NCI-H2227 (cell line): ENCODE measurements around the gene ADAD2.

Source experiments
- DNase-seq: peaks from one replicate; lab custom pipeline; 2025; ENCODE audit not compliant: unreplicated experiment; lab: John Stamatoyannopoulos, UW

Gene ADAD2

DNA sequence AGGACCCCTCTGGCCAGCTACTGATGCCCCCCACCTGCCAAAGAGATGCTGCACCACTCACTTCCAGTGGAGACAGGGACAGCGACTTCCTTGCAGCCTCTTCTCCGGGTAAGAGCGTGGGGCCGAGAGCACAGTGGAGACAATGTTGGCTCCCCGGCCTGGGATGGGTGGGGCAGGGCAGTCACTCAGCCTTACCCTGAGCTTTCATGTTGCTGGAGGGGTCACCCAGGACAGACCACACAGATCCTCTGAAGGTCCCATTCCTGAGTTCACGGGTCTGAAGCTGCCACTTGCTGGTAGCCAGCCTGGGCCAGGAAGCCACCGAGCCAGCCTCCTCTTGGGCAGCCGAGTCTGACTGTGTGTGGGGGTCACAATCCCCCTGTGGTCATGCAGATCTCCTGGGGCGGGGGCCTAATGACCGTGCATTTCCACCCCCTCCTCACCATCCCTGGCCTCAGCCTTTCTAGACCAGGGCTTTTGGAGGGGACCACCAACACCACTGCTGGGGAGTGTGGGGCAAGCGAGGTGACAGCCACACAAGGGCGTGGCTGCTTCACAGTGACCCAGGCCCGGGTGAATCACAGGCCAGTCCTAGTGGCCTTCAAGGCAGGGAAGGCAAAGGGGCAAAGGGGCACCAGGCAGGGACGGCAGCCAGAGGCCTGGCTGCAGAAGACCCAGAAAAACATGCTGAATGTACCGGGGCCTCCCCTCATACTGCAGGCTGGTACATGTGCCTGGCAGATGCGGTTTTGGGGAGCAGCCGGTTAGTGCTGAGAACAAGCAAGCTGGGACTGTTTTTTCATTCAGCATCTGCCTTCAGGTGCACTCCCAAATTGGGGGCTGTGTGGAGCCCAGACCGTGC lies 14.5 kb upstream of the ADAD2 start:
- DNase-seq, result no peak

DNA sequence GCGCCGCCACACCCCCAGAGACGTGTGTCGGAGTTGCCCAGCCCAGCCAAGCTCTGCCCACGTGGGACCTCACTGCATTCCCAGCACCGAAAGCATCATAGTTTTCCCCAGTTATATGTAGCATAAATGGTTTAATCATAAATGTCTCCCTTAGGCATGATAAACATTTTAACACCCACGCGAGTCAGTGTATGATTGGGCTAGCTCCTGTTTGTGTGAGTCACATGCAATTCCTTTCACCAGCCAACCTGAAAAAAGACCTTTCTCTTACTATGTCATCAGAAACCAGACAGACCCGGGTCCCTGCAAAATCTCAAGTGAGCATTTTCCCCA lies 13.2 kb upstream of the ADAD2 start:
- DNase-seq, result no peak

DNA sequence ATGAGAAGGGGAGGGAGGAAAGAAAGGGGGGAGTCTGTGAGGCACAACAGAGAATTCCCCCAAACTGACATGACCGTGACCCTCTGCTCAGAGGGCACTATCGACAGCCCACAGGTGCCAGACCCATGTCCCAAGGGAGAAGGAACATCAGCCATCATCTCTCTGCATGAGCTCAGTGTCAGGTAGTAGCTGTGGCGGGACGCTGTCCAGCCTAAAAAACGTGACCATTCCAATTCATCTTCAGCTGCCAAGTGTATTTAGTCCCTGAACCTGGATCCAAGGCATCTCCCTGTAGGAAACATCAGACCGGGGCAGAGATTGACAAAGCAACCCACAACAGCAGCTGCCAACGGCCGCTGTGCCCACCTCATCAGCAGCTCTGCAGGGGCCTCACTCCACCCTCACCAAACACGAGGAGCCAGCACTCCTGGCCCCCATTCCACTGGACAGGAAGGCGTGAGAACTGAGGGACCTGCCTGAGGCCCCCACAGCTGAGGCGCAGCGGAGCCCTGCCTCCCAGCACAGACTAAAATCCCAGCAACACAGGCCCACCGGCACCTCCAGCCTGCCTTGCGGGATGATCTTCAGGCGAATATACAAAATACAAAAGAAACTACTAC lies 12.7 kb upstream of the ADAD2 start:
- DNase-seq, result no peak

DNA sequence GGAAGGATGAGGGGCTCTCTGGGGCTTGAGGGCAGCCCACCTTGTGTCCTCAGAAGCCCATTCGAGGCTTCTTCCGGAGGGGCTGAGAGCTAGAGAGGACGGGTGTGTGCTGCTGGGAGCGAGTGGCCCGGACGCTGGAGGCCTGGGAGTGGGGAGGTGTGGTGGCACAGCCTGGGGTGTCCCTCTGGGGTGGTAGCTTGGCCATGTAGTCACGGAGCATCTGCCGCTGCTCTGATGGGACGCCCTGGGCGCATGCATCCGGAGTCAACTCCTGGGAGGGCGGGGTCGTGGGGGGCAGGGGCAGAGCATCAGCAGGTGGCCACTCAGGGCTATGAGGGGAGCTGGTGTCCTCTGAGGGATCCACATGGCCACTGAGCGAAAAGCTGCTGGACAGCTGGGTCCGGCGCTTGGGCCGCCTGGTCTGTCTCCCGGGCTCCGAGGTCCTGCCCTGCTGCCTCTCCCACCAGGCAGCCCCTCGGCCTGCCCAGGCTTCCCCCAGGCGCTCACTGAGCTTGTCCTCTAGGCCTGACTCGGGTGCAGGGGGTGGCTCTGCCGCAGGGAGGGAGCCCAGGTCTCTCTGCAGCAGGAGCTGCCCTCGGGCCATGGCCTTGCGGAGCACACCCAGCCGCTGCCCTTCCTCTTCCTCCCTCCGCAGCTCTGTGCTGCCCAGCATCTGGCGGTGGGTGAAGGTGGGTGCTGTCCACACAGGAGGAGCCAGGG lies 11.9 kb upstream of the ADAD2 start:
- no peak for DNase-seq

DNA sequence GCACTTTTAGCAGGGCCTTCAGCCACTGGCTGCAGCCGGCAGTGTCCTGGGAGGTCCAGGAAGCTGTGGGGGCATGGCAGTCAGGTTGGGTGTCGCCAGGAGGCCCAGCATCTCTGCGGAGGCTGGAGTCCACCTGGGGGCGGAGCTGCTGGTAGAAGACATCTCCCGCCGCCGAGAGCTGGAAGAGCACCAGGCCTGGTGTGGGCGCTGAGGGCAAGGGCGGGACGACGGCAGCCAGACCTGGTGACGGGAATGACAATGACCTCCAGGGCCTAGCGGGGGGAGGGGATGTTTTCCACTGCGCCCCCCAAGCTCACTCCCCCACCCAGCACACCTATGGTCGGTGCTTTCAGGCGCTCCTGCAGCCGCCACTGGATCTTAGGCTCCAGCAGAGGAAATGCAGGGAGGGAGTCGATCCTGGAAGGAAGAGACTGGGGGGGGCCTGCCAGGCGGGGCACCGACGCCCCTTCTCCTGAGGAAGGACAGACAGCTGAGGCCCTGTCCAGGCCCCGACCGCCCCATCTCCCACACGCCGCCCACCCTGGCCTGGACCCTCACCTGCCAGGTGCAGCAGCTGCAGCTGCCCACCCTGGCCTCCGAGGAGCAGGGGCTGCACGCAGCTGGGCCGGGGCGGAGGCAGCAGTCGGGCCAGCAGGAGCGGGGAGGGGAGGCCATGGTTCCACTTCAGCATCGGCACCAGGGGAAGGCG lies 11.2 kb upstream of the ADAD2 start:
- no peak for DNase-seq

DNA sequence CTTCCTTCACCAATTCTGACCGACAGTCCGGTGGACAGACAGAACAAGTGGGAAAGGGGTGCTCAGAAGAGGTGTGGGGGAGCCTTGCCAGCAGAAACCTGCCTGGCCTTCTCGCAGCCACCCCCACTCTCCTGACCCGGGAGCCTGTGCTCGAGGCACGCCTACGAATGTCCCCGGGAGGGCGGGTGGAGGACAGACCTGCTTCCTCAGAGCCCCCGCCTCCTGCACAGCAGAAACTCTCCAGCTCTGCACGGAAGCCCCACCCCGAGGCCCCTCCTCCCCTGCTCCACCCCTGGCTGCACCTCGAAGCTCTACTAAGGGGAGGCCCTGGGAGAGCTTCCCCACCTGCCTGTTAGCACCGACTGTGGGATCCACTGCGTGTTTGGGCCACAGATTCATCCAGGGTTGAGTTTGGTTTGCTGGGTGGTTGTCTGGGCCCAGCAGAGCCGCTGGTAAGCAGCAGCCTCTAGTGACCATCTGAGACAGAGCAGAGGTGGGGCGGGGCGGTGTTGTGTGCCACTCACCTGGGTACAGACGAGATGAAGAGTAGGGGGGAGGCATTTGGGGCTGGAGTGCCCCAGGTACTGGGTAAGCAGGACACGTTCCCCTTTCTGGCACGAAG lies 10.3 kb upstream of the ADAD2 start:
- DNase-seq, result no peak

DNA sequence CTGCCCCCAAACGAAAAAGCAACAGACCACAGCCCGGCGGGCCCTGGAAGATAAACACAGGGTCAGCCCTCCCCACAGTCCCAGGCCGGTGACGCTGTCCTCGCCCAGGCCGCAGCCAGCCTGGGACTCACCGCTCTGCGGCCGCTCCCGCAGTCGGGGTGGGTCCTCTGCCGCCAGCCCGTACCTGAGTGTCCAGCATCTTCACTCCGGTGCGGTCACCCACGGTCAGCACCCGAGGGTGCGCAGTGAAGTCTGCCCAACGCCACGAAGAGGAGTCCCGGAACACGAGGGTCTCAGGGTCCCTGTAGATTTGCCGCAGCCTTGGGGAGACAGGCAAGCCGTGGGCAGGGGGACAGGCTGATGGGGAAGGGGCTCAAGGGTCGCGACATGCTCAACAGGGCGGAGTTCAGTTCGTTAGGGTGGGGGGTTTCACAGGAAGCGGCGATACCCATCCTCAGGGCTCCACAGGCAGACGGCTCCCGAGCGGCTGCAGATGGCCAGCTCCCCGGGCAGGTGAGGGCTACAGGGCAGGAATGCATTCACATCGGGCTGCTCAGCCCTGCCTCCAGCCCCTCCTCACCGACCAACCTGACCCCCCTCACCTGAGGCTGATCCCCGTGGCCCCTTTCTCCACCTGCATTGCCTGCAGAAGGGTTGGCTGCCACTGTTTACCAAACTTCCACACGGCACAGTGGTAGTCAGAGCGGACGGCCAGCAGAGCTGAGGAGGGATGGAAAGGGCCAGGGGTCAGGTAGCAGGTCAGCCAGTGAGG lies 9.6 kb upstream of the ADAD2 start:
- DNase-seq, result no peak

DNA sequence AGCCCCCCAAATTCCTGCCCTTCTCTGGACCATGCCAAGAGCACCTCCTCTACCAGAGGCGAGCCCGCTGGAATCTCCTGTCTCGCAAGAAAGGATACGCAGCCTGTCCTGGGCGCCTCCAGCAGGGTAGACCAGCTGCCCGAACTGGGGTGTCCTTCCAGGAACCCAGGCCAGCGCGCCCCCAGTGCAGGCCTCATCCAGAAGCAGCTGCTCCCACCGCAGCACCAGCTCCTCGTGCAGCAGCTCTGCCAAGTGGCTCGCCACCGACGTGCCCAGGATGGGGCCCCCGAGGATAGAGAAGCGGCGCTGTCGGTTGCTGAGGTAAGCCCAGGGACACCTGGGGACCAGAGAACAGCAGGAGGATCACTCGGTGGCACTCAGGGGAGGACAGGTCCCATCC lies 8.9 kb upstream of the ADAD2 start:
- no peak for DNase-seq

DNA sequence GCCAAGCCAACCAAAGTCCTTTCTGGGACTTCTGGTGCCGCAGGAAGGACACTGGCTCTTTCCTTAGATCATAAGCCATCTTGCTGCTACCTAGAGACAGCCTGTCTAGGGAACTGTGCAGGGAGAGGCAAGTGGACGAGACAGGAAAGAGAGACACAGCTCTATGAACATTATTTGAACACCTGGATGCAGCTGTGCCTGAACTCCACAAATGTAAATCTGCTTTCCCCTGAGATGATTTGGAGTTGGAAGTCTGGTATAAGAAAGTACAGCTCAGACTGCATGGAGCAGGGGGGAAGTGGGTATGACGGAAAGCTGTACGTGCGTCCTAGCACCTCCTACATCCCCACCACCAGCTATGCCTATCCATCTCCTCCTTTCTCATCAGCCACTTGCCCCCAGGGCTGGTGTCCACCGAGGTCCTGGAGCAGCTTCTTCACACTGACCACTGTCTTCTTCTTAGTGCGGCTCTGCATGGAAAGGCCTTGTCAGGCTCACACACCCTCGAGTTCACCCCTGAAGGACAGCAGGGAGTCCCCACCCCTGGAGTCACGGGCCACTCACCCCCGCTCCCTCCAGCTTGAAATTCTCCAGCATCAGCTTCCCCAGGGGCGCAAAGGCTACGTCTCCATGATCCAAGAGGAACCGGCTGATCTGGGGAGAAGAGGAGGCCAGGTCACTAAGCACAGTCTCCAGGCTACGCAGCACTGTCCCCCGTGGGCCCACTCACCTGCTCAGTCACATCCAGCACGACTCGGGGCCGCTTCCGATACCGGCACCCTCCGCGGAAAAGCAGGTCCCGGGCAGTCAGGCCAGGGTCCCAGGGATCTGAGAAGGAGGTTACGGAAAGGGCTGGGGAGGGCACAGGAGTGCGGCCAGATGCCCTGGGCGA lies 8.0 kb upstream of the ADAD2 start:
- DNase-seq, result no peak

DNA sequence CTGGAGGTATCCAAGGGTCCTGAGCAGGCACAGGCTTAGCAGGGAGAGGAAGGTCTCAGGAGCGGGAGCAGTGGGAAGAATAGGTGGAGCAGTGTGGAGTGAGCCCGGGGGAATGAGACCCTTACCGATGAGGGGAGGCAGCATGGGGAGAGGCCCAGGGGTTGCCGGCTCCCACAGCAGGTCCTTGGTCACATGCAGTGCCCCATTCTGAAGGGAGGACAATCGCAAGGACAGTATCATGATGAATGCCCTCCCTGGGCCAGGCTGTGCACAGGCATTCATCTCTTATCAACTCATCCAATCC lies 7.4 kb upstream of the ADAD2 start:
- DNase-seq, result no peak

DNA sequence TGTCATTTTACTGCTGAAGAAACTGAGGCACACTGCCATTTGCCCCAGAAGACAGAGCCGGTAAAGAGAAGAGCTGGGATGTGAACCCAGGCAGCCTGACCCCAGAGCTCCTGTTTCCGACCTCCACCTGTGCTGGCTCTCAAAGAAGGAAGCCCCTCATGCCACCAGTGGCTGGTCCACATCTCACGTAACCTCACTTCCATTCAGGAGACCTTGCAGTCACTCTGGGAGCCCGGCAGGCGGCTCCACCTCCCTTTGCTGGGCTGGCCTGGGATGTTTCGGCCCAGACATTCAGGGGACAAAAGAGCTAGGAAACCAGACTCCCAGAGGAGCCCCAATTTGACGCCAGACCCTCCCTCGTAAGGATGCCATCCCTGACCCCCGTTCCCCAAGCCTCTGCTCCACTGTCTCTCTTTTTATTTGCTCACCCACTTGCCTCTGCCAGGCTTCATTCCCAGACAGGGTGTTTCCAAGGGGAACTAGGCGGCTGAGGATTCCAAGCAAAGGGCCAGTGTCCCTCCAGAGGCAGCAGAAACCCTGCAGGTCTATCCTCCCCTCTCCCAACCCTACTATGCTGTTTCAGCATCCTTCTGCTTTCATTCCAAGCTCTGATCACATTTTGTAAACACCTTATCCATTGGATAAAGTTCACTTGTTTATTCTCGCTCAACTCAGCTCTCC lies 6.9 kb upstream of the ADAD2 start:
- no peak for DNase-seq

DNA sequence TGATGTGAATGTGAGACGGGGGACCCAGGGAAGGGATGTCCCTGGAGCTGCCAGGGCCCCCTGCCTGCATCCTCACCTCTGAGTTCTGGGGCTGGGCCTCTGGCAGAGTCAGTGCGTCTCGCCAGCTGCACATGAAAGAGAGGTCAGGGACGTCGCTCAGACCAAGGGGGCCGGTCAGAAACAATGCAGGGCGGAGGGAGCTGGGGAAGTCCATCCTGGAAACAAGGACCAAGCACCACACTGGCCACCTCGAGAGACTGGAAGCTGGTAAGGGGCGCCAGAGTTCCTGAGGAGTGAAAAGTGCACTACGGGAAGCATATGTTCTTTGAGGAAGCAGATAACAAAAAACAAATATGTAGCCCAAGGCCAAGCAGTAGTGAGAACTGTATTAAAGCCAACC lies 6.2 kb upstream of the ADAD2 start:
- DNase-seq, result no peak

DNA sequence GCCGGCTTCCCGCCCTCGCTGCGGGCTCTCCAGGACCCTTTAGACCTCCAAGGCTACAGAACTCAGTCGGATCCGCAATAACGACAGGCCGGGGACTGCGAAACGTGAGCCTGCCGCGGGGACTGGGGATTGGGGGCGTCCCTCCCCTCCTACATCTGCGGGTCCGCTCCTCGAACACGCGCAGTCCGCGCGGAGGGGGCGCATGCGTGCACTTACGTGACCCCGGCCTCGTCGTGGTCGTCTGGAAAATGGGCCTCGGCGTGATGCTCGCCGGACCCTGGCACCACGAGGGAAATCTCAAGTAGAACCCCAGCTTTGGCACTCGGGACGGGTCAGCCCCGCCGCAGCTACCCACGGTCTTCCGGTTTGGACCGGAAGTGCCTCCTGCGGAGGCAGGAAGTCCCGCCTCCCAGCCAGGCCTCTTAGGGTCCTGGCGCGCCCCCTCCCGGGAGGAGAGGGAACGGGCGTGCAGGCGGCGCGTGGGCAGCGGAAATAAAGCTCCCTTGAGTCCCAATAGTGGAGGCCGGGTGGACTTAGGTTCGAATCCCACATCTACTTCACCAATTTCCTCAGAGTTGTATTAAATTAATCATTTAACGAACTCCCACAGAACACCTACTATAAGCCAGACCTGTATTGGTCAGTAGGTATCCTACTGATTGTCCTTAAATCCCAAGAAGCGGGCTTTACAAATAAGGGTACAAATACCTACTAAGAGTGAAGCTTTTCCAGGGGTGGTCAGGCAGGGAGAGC lies 4.1 kb upstream of the ADAD2 start, which contains the start of gene TAF1C:
TSS of gene TAF1C (minus strand) at position 373 of the 753 bp plus-strand sequence. CDS start 2,069 bp downstream, outside the sequence.
- peak; percentile 94 for DNase-seq

DNA sequence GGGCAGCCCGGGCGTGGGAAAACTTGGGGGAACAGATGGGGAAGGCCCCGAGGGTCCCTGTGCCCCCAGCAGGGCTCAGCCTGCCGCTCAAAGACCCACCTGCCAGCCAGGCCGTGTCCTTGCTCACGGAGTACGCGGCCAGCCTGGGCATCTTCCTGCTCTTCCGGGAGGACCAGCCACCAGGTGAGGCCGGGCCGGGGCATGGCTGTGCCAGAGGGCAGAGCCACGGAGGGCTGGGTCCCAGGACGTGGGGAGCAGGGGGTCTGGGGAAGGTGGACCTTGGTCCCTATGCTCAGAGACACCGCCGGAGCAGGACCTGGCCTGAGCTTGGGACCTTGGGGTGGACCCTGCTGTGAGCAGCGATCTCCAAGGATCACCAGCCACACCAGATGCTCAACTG lies 509 bp downstream of the ADAD2 start:
- no peak for DNase-seq

DNA sequence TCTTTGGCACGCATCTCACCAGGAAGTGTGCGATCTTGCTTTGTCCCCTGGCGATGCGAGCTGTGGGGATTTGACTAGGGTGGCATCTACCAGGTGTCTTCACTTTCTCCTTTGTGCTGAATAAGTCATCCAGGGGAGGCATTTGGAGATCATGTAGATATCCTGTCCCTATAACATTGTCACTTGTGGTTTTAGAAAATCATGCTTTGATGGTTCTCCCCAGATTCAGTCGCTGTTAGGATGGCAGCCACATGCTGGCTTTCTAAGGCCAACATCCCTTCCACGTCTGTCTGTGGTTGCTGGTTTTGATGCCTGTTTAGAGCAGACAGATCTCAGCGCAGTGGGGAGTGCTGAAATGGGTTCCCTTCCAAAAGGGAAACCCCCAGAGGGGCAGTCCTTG lies 2.5 kb downstream of the ADAD2 start:
- DNase-seq, result no peak

DNA sequence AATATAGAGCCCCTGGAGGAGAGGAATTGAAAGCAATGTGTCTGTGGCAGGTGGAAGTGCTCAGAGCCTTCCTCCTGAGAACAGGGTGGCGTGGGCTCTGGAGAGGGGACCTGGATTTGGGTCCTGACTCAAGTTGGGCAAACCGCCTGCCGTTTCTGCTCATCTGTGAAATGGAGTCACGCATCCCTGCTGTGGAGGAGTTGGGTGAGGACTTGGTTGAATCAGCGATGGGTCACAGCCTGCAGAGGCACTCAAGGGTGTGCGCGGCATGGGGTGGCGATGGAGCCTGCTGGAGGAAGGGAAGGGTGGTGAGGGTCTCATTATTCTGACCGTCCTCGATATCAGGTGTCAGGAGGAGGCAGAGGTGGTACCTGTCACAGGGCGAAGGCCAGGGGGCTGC lies 3.1 kb downstream of the ADAD2 start:
- DNase-seq, result no peak

DNA sequence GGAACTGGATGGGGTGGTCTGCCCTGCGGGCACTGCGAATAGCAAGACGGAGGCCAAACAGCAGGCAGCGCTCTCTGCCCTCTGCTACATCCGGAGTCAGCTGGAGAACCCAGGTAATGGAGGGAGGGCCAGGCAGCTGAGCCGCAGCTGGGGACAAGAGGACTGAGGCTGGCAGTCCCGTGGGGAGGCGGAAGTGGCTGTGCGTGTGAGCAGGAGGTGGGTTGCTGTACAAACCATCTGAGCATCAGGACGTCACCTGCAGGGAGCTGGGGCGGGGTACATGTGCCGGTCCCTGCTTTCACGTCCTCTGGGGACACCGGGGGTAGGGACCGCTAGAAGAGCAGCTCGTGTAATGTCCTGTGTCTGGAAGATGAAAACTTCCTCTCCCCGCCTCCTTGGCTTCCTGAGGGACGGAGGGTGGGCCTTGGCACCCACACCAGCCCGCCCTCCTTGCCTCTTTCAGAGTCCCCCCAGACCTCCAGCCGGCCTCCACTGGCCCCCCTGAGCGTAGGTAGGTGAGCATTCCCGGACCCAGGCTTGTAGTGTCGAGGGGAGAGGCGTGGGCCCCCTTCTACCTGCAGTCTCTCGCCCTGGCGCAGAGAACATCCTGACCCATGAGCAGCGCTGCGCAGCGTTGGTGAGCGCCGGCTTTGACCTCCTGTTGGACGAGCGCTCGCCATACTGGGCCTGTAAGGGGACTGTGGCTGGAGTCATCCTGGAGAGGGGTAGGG lies 3.7 kb downstream of the ADAD2 start:
- DNase-seq, result no peak
